Measurements from ENCODE around the gene NANOS2. TPM values are rescaled to one million over a fixed set of nuclear protein-coding genes. Genes with fewer than 3 reads are reported as not detected.

NANOS2 gene
- total and polyA plus RNA-seq, 2 of the 13 experiments (the other 11 are each of a cell fraction or from before 2014, with no cell fraction given): not detected

DNA sequence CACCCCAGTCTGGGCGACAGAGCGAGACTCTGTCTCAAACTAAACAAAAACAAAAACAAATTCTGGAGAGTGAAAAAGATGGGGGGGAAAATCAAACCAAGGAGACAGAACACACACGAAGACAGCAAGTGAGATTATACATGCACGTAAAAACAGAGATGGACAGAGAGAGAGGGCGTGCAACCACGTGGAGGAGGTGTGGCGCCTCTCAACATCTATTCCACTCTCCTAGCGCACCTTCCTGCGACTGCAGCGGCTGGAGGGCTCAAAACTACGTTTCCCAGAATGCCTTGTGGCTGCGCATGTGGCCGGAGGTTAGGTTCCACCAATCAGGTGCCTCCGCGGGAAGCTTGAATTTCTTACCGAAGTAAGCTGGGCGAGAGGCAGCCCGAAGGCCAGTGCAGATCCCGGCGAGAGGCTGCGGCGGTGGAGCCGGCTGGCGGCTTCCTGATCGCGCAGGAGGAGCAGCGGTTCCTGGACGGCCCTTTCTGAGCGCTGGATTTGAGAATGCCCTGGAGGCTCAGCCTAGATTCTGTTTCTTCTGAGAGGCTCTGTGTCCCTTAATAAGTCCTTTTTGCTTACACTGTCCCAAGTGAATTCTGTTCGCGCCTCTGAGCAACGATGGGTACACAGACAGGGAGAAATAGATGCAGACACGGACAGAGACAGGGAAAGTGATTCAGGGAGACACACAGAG lies 13.1 kb upstream of the NANOS2 start (continued):
- TF ChIP-seq, protein P1, sequence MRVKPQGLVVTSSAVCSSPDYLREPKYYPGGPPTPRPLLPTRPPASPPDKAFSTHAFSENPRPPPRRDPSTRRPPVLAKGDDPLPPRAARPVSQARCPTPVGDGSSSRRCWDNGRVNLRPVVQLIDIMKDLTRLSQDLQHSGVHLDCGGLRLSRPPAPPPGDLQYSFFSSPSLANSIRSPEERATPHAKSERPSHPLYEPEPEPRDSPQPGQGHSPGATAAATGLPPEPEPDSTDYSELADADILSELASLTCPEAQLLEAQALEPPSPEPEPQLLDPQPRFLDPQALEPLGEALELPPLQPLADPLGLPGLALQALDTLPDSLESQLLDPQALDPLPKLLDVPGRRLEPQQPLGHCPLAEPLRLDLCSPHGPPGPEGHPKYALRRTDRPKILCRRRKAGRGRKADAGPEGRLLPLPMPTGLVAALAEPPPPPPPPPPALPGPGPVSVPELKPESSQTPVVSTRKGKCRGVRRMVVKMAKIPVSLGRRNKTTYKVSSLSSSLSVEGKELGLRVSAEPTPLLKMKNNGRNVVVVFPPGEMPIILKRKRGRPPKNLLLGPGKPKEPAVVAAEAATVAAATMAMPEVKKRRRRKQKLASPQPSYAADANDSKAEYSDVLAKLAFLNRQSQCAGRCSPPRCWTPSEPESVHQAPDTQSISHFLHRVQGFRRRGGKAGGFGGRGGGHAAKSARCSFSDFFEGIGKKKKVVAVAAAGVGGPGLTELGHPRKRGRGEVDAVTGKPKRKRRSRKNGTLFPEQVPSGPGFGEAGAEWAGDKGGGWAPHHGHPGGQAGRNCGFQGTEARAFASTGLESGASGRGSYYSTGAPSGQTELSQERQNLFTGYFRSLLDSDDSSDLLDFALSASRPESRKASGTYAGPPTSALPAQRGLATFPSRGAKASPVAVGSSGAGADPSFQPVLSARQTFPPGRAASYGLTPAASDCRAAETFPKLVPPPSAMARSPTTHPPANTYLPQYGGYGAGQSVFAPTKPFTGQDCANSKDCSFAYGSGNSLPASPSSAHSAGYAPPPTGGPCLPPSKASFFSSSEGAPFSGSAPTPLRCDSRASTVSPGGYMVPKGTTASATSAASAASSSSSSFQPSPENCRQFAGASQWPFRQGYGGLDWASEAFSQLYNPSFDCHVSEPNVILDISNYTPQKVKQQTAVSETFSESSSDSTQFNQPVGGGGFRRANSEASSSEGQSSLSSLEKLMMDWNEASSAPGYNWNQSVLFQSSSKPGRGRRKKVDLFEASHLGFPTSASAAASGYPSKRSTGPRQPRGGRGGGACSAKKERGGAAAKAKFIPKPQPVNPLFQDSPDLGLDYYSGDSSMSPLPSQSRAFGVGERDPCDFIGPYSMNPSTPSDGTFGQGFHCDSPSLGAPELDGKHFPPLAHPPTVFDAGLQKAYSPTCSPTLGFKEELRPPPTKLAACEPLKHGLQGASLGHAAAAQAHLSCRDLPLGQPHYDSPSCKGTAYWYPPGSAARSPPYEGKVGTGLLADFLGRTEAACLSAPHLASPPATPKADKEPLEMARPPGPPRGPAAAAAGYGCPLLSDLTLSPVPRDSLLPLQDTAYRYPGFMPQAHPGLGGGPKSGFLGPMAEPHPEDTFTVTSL (CRISPR knock-in tag; IDR thresholded peaks at IDR 0.05; ENCODE audit: borderline replicate concordance): no peak
- TF ChIP-seq, protein P2, sequence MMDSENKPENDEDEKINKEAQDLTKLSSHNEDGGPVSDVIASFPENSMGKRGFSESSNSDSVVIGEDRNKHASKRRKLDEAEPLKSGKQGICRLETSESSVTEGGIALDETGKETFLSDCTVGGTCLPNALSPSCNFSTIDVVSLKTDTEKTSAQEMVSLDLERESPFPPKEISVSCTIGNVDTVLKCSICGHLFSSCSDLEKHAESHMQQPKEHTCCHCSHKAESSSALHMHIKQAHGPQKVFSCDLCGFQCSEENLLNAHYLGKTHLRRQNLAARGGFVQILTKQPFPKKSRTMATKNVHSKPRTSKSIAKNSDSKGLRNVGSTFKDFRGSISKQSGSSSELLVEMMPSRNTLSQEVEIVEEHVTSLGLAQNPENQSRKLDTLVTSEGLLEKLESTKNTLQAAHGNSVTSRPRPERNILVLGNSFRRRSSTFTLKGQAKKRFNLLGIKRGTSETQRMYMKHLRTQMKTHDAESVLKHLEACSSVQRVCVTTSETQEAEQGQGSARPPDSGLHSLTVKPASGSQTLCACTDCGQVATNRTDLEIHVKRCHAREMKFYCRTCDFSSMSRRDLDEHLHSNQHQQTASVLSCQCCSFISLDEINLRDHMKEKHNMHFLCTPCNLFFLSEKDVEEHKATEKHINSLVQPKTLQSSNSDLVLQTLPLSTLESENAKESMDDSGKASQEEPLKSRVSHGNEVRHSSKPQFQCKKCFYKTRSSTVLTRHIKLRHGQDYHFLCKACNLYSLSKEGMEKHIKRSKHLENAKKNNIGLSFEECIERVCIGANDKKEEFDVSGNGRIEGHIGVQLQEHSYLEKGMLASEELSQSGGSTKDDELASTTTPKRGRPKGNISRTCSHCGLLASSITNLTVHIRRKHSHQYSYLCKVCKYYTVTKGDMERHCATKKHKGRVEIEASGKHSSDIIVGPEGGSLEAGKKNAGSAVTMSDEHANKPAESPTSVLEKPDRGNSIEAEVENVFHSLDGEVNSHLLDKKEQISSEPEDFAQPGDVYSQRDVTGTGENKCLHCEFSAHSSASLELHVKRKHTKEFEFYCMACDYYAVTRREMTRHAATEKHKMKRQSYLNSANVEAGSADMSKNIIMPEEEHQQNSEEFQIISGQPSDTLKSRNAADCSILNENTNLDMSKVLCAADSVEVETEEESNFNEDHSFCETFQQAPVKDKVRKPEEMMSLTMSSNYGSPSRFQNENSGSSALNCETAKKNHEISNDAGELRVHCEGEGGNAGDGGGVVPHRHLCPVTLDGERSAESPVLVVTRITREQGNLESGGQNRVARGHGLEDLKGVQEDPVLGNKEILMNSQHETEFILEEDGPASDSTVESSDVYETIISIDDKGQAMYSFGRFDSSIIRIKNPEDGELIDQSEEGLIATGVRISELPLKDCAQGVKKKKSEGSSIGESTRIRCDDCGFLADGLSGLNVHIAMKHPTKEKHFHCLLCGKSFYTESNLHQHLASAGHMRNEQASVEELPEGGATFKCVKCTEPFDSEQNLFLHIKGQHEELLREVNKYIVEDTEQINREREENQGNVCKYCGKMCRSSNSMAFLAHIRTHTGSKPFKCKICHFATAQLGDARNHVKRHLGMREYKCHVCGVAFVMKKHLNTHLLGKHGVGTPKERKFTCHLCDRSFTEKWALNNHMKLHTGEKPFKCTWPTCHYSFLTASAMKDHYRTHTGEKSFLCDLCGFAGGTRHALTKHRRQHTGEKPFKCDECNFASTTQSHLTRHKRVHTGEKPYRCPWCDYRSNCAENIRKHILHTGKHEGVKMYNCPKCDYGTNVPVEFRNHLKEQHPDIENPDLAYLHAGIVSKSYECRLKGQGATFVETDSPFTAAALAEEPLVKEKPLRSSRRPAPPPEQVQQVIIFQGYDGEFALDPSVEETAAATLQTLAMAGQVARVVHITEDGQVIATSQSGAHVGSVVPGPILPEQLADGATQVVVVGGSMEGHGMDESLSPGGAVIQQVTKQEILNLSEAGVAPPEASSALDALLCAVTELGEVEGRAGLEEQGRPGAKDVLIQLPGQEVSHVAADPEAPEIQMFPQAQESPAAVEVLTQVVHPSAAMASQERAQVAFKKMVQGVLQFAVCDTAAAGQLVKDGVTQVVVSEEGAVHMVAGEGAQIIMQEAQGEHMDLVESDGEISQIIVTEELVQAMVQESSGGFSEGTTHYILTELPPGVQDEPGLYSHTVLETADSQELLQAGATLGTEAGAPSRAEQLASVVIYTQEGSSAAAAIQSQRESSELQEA (CRISPR knock-in tag; IDR thresholded peaks at IDR 0.05; ENCODE audit: not compliant biosample characterization): no peak
- TF ChIP-seq, protein P3, sequence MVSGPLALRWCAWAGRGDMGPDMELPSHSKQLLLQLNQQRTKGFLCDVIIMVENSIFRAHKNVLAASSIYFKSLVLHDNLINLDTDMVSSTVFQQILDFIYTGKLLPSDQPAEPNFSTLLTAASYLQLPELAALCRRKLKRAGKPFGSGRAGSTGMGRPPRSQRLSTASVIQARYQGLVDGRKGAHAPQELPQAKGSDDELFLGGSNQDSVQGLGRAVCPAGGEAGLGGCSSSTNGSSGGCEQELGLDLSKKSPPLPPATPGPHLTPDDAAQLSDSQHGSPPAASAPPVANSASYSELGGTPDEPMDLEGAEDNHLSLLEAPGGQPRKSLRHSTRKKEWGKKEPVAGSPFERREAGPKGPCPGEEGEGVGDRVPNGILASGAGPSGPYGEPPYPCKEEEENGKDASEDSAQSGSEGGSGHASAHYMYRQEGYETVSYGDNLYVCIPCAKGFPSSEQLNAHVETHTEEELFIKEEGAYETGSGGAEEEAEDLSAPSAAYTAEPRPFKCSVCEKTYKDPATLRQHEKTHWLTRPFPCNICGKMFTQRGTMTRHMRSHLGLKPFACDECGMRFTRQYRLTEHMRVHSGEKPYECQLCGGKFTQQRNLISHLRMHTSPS (CRISPR knock-in tag; IDR thresholded peaks at IDR 0.05; ENCODE audit: low read depth): no peak
- TF ChIP-seq FOXJ3 (CRISPR knock-in tag; IDR thresholded peaks at IDR 0.05; ENCODE audit: borderline replicate concordance) (no peak), MLLT10 (CRISPR knock-in tag; IDR thresholded peaks at IDR 0.05) (no peak), ARHGAP35 (CRISPR knock-in tag; IDR thresholded peaks at IDR 0.05; ENCODE audit: borderline replicate concordance) (no peak), KAT7 (CRISPR knock-in tag; IDR thresholded peaks at IDR 0.05; ENCODE audit: borderline replicate concordance) (no peak), NFKB2 (CRISPR knock-in tag; IDR thresholded peaks at IDR 0.05; ENCODE audit: borderline replicate concordance) (no peak), ZNF790 (CRISPR knock-in tag; IDR thresholded peaks at IDR 0.05; ENCODE audit: borderline replicate concordance) (no peak), HHEX (CRISPR knock-in tag; IDR thresholded peaks at IDR 0.05) (no peak), HNRNPL (IDR thresholded peaks at IDR 0.05; ENCODE audit: low read depth, low read length) (no peak), NFE2 (CRISPR knock-in tag; IDR thresholded peaks at IDR 0.05) (no peak), ATF1 (CRISPR knock-in tag; IDR thresholded peaks at IDR 0.05) (peak; percentile 86), TBL1XR1 (IDR thresholded peaks at IDR 0.05; ENCODE audit: borderline replicate concordance, low read length, partially characterized antibody) (peak; percentile 62)

Data from HepG2 (cell line).